Choroid plexus epithelial cell (primary cell): ENCODE results near the gene ZC3H7B.
A peak's percentile ranks its signal among the peaks of the same experiment; 100 is the strongest.

Experiments
- DNase-seq: peaks from one replicate; pipeline ENCODE4 v3.0.0-alpha.2; 2010; ENCODE audit warnings: low read depth
- H3K4me3 ChIP-seq: 2 replicates; pipeline ENCODE4 v1.5.1; 2011; ENCODE audit warnings: low read depth, mild to moderate bottlenecking, control low read depth, low read length, moderate library complexity
- TF ChIP-seq, protein P1 (sequence below): conservative IDR thresholded peaks from 2 replicates; pipeline ENCODE4 v1.5.1; 2011; ENCODE audit warnings: low read depth, mild to moderate bottlenecking, control low read depth, inconsistent platforms, low read length, moderate library complexity

Gene ZC3H7B

GRCh38 chr22:41380993-41381328, 79.6 kb downstream of the ZC3H7B start:
- peak; percentile 96 for DNase-seq
- TF ChIP-seq, protein P1, sequence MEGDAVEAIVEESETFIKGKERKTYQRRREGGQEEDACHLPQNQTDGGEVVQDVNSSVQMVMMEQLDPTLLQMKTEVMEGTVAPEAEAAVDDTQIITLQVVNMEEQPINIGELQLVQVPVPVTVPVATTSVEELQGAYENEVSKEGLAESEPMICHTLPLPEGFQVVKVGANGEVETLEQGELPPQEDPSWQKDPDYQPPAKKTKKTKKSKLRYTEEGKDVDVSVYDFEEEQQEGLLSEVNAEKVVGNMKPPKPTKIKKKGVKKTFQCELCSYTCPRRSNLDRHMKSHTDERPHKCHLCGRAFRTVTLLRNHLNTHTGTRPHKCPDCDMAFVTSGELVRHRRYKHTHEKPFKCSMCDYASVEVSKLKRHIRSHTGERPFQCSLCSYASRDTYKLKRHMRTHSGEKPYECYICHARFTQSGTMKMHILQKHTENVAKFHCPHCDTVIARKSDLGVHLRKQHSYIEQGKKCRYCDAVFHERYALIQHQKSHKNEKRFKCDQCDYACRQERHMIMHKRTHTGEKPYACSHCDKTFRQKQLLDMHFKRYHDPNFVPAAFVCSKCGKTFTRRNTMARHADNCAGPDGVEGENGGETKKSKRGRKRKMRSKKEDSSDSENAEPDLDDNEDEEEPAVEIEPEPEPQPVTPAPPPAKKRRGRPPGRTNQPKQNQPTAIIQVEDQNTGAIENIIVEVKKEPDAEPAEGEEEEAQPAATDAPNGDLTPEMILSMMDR, result no peak

GRCh38 chr22:41381329-41382097, 80.2 kb downstream of the ZC3H7B start, which contains the start of gene TEF:
Gene TEF (plus strand): TSS chr22:41381942. CDS start chr22:41382045, 103 bp downstream.
- H3K4me3 ChIP-seq, result peak within 1 kb of the TSS; percentile 70
- peak; percentile 99 for DNase-seq
- TF ChIP-seq, protein P1, result no peak

More at GRCh38 chr22:41380993-41381328, 79.6 kb downstream of the ZC3H7B start:
- peak overlapping the region; percentile 61 for H3K4me3 ChIP-seq

GRCh38 chr22:41382098-41382578, 80.8 kb downstream of the ZC3H7B start:
- peak overlapping the region; percentile 70 for H3K4me3 ChIP-seq
- peak; percentile 47 for DNase-seq
- TF ChIP-seq, protein P1, result no peak

DNA sequence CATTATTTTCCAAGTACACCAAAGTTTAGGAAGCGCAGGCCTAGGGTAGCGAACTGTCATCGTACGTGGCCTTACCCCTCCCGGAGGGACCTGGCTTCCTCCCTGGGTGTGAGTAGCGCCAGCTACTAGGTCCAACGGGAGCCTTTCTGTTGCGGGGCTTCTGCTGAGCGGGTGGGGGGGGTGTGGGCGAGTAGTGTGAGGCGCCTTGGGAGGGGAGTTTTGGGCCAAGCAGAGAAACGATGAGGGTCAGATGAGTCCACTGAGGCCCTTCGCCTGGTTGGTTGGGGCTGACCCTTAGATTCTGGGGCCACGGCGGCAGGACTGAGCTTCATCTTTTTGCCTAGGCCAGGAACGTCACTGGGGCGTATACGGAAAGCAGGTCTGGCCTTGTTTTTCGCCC, 81.3 kb downstream of the ZC3H7B start:
- no peak for DNase-seq
- TF ChIP-seq, protein P1, result no peak
- H3K4me3 ChIP-seq, result peak overlapping the region; percentile 70

DNA sequence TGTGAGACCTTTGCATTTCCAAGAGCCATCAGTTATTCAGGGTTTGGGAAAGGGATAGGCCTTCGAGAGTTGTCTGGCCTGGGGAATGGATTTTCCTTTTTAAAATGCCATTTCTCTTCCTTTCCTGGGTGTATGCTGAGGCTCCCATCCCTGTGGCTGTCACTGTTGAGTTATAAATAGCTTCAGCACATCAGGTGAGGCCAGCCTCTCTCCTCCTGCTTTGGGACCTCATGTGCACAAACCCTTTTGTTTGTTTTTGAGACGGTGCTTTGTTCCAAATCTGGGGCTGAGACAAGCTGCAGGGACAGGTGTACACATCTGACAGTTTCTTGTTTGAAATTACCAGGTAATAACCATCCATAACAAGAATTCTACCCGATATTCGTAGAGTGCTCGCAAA, 81.8 kb downstream of the ZC3H7B start:
- TF ChIP-seq, protein P1, result no peak
- no peak overlapping the region for H3K4me3 ChIP-seq
- no peak for DNase-seq

GRCh38 chr22:41384128-41384527, 82.8 kb downstream of the ZC3H7B start:
- no peak for DNase-seq
- TF ChIP-seq, protein P1, result no peak
- H3K4me3 ChIP-seq, result no peak overlapping the region

- TF ChIP-seq, protein P1, result no peak
- no peak for DNase-seq
- H3K4me3 ChIP-seq, result no peak overlapping the region
Observed at GRCh38 chr22:41387341-41387740, 86.0 kb downstream of the ZC3H7B start.
